ENCODE measurements around the gene CYLD. TPM values are rescaled to one million over a fixed set of nuclear protein-coding genes. Genes with fewer than 3 reads are reported as not detected.

Gene CYLD
- total and polyA plus RNA-seq, 8 donors, result 7.0 to 82.1 (median 13.5) TPM

DNA sequence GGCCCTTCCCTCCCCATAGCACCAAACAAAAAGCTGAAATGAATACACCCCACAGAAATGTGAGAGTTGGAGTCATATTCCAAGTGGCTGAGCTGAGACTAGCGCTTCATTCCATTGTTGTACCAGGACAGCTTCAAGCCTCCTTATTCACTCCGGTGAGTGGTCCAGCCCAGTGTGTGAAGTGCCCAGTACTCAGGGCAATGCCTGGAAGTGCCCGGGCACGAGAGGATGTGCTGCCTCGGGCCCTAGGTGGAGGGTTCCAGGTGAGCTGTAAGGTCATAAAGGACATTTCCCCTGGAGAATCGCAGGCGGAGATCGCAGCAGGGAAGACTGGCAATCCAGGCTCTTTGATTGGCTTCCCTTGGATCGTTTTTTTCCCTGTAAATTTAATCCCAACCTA, 5.4 kb upstream of the CYLD start:
- Histone ChIP-seq H3K4me1 (peaks cover 5 to 10% (median 7%) of the 10 kb centered on the region in 4 donors), H3K4me3 (no peak overlapping the region), H3K9me3 (no peaks in the 10 kb centered on the region), H3K36me3 (peaks cover 0 to 7% (median 0%) of the 10 kb centered on the region in 4 donors), H3K27me3 (no peaks in the 10 kb centered on the region), H3K27ac (no peak overlapping the region)
- DNase-seq, result no peak
- TF ChIP-seq EP300 (IDR thresholded peaks at IDR 0.05) (no peak), POLR2AphosphoS5 (IDR thresholded peaks at IDR 0.05) (no peak), POLR2A (IDR thresholded peaks at IDR 0.05) (no peak)
- TF ChIP-seq, protein P1, sequence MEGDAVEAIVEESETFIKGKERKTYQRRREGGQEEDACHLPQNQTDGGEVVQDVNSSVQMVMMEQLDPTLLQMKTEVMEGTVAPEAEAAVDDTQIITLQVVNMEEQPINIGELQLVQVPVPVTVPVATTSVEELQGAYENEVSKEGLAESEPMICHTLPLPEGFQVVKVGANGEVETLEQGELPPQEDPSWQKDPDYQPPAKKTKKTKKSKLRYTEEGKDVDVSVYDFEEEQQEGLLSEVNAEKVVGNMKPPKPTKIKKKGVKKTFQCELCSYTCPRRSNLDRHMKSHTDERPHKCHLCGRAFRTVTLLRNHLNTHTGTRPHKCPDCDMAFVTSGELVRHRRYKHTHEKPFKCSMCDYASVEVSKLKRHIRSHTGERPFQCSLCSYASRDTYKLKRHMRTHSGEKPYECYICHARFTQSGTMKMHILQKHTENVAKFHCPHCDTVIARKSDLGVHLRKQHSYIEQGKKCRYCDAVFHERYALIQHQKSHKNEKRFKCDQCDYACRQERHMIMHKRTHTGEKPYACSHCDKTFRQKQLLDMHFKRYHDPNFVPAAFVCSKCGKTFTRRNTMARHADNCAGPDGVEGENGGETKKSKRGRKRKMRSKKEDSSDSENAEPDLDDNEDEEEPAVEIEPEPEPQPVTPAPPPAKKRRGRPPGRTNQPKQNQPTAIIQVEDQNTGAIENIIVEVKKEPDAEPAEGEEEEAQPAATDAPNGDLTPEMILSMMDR (IDR thresholded peaks at IDR 0.05), result no peak
- WGBS, 5 donors, result 76 to 86% (median 83%) methylated on average over 9 of the region's 9 CpGs
- intact Hi-C loops (cut with DNase I; ENCODE audit: low total_unique reads), result no loop called here

DNA sequence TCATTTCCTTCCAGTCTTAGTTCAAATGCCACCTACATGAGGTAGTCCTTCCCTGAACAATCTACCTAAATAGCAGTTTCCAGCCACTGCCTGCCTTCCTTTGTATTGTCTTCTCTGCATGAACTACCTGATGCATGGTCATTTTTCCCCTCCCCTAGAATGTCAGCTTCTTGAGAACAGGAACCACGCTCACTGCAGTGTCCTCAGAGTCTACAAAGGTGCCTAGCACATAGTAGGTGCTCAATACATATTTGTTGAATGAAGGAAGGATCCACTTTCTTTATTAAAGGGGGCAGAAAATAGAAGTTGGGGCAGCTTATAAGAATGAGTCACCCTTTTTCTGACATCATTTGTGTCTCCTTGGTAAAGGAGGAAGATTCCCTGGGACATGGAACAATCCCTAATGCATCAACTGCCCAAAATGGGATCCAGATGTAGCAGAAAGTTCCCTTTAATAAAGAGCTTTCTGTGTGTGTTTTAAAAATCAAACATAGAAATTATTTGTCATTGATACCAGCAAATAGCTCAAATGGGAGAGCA, 4.4 kb upstream of the CYLD start:
- DNase-seq, result no peak
- WGBS, 5 donors, result 70 to 94% (median 81%) methylated on average over 1 of the region's 1 CpG
- no peaks in the 10 kb centered on the region for H3K9me3 ChIP-seq
- H3K4me1 ChIP-seq, result peaks cover 5 to 9% (median 7%) of the 10 kb centered on the region in 4 donors
- TF ChIP-seq, protein P1 (IDR thresholded peaks at IDR 0.05), result no peak
- TF ChIP-seq EP300 (IDR thresholded peaks at IDR 0.05) (no peak), POLR2AphosphoS5 (IDR thresholded peaks at IDR 0.05) (no peak), POLR2A (IDR thresholded peaks at IDR 0.05) (no peak)
- no peak overlapping the region for H3K27ac ChIP-seq
- H3K4me3 ChIP-seq, result no peak overlapping the region
- no peaks in the 10 kb centered on the region for H3K27me3 ChIP-seq
- intact Hi-C loops (cut with DNase I; ENCODE audit: low total_unique reads), result no loop called here
- H3K36me3 ChIP-seq, result no peaks in the 10 kb centered on the region

DNA sequence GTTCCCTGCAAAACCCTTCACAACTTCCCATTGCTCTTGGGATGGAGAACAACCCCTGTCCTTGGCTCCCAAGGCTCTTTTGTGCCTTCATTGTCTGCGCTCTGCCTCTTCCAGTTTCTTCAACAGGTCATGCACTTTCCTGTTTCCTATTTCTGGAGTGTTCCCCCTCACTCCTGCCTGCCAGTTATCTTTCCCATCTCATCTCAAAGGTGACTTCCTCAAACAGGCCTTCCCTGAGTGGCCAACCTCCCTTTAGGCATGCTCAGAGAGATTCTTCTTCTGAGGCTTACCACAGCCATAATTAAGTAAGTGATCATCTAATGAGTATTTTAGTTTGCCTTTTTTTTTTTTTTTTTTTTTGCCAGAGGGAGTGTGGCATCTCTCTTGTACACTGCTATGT, 2.9 kb upstream of the CYLD start:
- no peak for DNase-seq
- TF ChIP-seq POLR2AphosphoS5 (IDR thresholded peaks at IDR 0.05) (no peak), EP300 (IDR thresholded peaks at IDR 0.05) (no peak), POLR2A (IDR thresholded peaks at IDR 0.05) (no peak)
- TF ChIP-seq, protein P1 (IDR thresholded peaks at IDR 0.05), result no peak
- Histone ChIP-seq H3K4me1 (peaks cover 13 to 22% (median 17%) of the 10 kb centered on the region in 4 donors), H3K36me3 (no peaks in the 10 kb centered on the region), H3K27me3 (no peaks in the 10 kb centered on the region), H3K27ac (no peak overlapping the region), H3K9me3 (no peaks in the 10 kb centered on the region), H3K4me3 (no peak overlapping the region)
- 90 to 97% (median 95%) methylated on average over 1 of the region's 1 CpG for WGBS, 5 donors
- intact Hi-C loops (cut with DNase I; ENCODE audit: low total_unique reads), result no loop called here

DNA sequence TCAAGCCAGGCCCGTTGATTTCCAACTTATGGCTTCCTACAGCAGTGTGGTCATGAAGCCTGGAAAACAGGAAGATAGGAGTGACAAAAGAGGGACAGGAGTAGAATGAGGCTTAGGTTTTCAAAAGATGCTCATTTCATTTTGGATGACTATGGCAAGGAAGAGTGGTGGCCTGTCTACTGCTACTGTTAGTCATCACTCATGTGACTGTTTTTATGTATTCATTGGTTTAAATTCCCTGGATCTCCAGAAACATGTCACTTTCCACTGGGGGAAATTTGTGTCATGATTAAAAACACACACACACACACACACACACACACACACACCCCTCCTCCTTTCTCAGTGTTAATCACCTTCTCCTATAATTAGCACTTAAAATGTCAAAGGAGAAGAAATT, 1.1 kb upstream of the CYLD start:
- intact Hi-C loops (cut with DNase I; ENCODE audit: low total_unique reads), result no loop called here
- no peak for TF ChIP-seq POLR2AphosphoS5 (IDR thresholded peaks at IDR 0.05)
- no peak for TF ChIP-seq POLR2A (IDR thresholded peaks at IDR 0.05)
- no peak for TF ChIP-seq EP300 (IDR thresholded peaks at IDR 0.05)
- TF ChIP-seq, protein P1 (IDR thresholded peaks at IDR 0.05), result no peak
- Histone ChIP-seq H3K4me3 (peak overlapping the region in 1 of 4 donors; percentile 87), H3K36me3 (peaks cover 0 to 9% (median 0%) of the 10 kb centered on the region in 4 donors), H3K27me3 (no peaks in the 10 kb centered on the region), H3K4me1 (peaks cover 13 to 39% (median 25%) of the 10 kb centered on the region in 4 donors), H3K27ac (peak overlapping the region in 2 of 5 donors; percentile 95 to 96), H3K9me3 (no peaks in the 10 kb centered on the region)
- WGBS, 5 donors, result 66 to 79% (median 71%) methylated on average over 1 of the region's 1 CpG
- DNase-seq, result no peak
